Germinal center (tissue), 1 donor: ENCODE results near the gene NME3.

Source experiments
- DNase-seq: peaks from one replicate; pipeline ENCODE4 v3.0.0; 2012; ENCODE audit warnings: mixed read lengths, low spot score

The NME3 gene

GRCh38 chr16:1768767-1769401 lies 2.5 kb downstream of the NME3 start:
- DNase-seq, result no peak

- DNase-seq, result no peak
Observed at GRCh38 chr16:1768061-1768766, 3.1 kb downstream of the NME3 start.

GRCh38 chr16:1767116-1767994 lies 4.0 kb downstream of the NME3 start:
- DNase-seq, result no peak

GRCh38 chr16:1766701-1767100 lies 4.6 kb downstream of the NME3 start:
- no peak for DNase-seq

- DNase-seq, result no peak
Observed at GRCh38 chr16:1766231-1766630, 5.1 kb downstream of the NME3 start.

GRCh38 chr16:1765826-1766225 lies 5.5 kb downstream of the NME3 start:
- DNase-seq, result no peak

GRCh38 chr16:1764971-1765370 lies 6.4 kb downstream of the NME3 start:
- DNase-seq, result no peak

- DNase-seq, result no peak
Observed at GRCh38 chr16:1763521-1764511, 7.5 kb downstream of the NME3 start.

- no peak for DNase-seq
Observed at GRCh38 chr16:1762879-1763520, 8.3 kb downstream of the NME3 start.

- no peak for DNase-seq
Observed at GRCh38 chr16:1762196-1762878, 9.0 kb downstream of the NME3 start.

- no peak for DNase-seq
Observed at GRCh38 chr16:1761751-1762150, 9.6 kb downstream of the NME3 start.

GRCh38 chr16:1760911-1761310 lies 10.4 kb downstream of the NME3 start:
- no peak for DNase-seq

GRCh38 chr16:1759511-1759910 lies 11.8 kb downstream of the NME3 start:
- DNase-seq, result no peak

- DNase-seq, result no peak
Observed at GRCh38 chr16:1758923-1759322, 12.4 kb downstream of the NME3 start.

- no peak for DNase-seq
Observed at GRCh38 chr16:1757714-1758461, 13.5 kb downstream of the NME3 start.

- no peak for DNase-seq
Observed at GRCh38 chr16:1754204-1754603, 17.1 kb downstream of the NME3 start.

GRCh38 chr16:1752853-1753252 lies 18.5 kb downstream of the NME3 start:
- no peak for DNase-seq

- no peak for DNase-seq
Observed at GRCh38 chr16:1751946-1752345, 19.4 kb downstream of the NME3 start.

GRCh38 chr16:1749152-1750117 lies 21.9 kb downstream of the NME3 start:
- DNase-seq, result no peak
